Measurements from ENCODE around the gene MC5R. TPM values are rescaled to one million over a fixed set of nuclear protein-coding genes. Genes with fewer than 3 reads are reported as not detected.

Gene MC5R
- total RNA-seq, 1 experiment from 2014 or later, result not detected

- no peak for TF ChIP-seq EZH2 (IDR thresholded peaks at IDR 0.05; ENCODE audit: borderline replicate concordance, low read depth, low read length, poor library complexity, severe bottlenecking)
- TF ChIP-seq, protein P1, sequence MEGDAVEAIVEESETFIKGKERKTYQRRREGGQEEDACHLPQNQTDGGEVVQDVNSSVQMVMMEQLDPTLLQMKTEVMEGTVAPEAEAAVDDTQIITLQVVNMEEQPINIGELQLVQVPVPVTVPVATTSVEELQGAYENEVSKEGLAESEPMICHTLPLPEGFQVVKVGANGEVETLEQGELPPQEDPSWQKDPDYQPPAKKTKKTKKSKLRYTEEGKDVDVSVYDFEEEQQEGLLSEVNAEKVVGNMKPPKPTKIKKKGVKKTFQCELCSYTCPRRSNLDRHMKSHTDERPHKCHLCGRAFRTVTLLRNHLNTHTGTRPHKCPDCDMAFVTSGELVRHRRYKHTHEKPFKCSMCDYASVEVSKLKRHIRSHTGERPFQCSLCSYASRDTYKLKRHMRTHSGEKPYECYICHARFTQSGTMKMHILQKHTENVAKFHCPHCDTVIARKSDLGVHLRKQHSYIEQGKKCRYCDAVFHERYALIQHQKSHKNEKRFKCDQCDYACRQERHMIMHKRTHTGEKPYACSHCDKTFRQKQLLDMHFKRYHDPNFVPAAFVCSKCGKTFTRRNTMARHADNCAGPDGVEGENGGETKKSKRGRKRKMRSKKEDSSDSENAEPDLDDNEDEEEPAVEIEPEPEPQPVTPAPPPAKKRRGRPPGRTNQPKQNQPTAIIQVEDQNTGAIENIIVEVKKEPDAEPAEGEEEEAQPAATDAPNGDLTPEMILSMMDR (conservative IDR thresholded peaks at IDR 0.05; ENCODE audit: low read depth, low read length), result no peak
- H3K36me3 ChIP-seq (ENCODE audit: insufficient read depth, low read length, poor library complexity, severe bottlenecking), result no peaks in the 10 kb centered on the region
- H3K27ac ChIP-seq (ENCODE audit: low read depth, low read length, poor library complexity, severe bottlenecking), result no peak overlapping the region
- H3K4me3 ChIP-seq (ENCODE audit: low read depth, low read length, poor library complexity, severe bottlenecking), result no peak overlapping the region
- ChIA-PET POLR2A (ENCODE audit: low non-redundant PET) (no interaction called here), CTCF (no interaction called here)
- H3K9me3 ChIP-seq (ENCODE audit: low read depth, low read length, poor library complexity, severe bottlenecking), result no peaks in the 10 kb centered on the region
- no peaks in the 10 kb centered on the region for H3K4me1 ChIP-seq (ENCODE audit: insufficient read depth, low read length, poor library complexity, severe bottlenecking)
- no peak for DNase-seq (ENCODE audit: low spot score)
- intact Hi-C loops (cut with micrococcal nuclease; ENCODE audit: unreplicated experiment), result no loop called here
- BruUV-seq (replicated peaks), result no TSS peak
- H3K27me3 ChIP-seq (replicated peaks; ENCODE audit: insufficient read depth, low read depth, low read length, poor library complexity), result peaks cover 38% of the 10 kb centered on the region
Observed at GRCh38 chr18:13872932-13873331, 49.0 kb downstream of the MC5R start.

- H3K36me3 ChIP-seq (ENCODE audit: insufficient read depth, low read length, poor library complexity, severe bottlenecking), result no peaks in the 10 kb centered on the region
- POLR2A ChIA-PET (ENCODE audit: low non-redundant PET), result no interaction called here
- intact Hi-C loops (cut with micrococcal nuclease; ENCODE audit: unreplicated experiment), result no loop called here
- no peaks in the 10 kb centered on the region for H3K9me3 ChIP-seq (ENCODE audit: low read depth, low read length, poor library complexity, severe bottlenecking)
- no peak for DNase-seq (ENCODE audit: low spot score)
- TF ChIP-seq, protein P1 (conservative IDR thresholded peaks at IDR 0.05; ENCODE audit: low read depth, low read length), result no peak
- TF ChIP-seq EZH2 (IDR thresholded peaks at IDR 0.05; ENCODE audit: borderline replicate concordance, low read depth, low read length, poor library complexity, severe bottlenecking), result no peak
- H3K4me3 ChIP-seq (ENCODE audit: low read depth, low read length, poor library complexity, severe bottlenecking), result no peak overlapping the region
- peaks cover 22% of the 10 kb centered on the region for H3K27me3 ChIP-seq (replicated peaks; ENCODE audit: insufficient read depth, low read depth, low read length, poor library complexity)
- no peak overlapping the region for H3K27ac ChIP-seq (ENCODE audit: low read depth, low read length, poor library complexity, severe bottlenecking)
- CTCF ChIA-PET, result no interaction called here
- no TSS peak for BruUV-seq (replicated peaks)
- no peaks in the 10 kb centered on the region for H3K4me1 ChIP-seq (ENCODE audit: insufficient read depth, low read length, poor library complexity, severe bottlenecking)
Observed at GRCh38 chr18:13874558-13874957, 50.6 kb downstream of the MC5R start.

Other genes with a start within 250 kb of the MC5R start
- gene FAM210A, start 97.6 kb upstream of the MC5R start, total RNA-seq (2021), result 15.6 and 18.6 TPM in 2 replicates
- gene RNMT, start 97.5 kb upstream of the MC5R start, total RNA-seq (2021), result 31.4 and 37.8 TPM in 2 replicates
- not detected in 2 replicates for gene MC2R, start 91.4 kb downstream of the MC5R start, total RNA-seq (2021)